NCI-H2107 treated with DMSO at 0.1 percent for 48 hours (cell line): ENCODE measurements around the gene DECR2.
A peak's percentile ranks its signal among the peaks of the same experiment; 100 is the strongest.

Experiments
- DNase-seq: peaks from one replicate; lab custom pipeline; 2025; ENCODE audit not compliant: unreplicated experiment; lab: John Stamatoyannopoulos, UW

DECR2 gene

DNA sequence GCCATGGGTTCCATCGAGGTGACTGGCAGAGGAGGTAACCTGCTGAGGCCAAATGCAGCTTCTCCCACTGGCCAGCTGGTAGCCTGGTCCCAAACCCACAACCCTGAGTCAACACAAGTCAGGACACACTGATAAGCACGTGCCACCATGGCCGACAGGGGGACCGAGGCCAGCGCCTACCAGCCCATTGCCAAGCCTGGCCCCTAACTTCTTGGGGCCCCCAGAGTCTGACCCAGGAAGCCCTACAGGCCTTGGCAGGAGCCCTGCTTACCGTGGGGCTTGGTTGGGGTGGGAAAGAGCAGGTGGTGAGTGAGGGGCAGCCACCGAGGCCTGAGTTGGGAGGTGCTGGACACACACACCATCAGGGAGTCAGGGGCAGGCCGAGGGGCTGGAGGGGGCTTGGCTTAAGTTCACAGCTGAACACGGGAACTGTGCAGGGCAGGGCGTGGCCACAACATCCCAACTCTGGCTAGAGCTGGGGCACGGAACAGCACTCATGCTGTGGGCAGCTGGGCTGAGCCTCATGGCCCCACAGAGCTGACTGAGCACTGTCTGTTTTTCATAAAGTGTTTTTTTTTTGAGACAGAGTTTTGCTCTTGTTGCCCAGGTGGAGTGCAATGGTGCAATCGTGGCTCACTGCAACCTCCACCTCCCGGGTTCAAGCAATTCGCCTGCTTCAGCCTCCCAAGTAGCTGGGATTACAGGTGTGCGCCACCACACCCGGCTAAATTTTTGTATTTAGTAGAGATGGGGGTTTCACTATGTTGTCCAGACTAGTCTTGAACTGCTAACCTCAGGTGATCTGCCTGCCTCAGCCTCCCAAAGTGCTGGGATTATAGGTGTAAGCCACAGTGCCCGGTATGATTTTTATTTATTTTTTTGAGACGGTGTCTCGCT is 36.8 kb upstream of the DECR2 start:
- no peak for DNase-seq

DNA sequence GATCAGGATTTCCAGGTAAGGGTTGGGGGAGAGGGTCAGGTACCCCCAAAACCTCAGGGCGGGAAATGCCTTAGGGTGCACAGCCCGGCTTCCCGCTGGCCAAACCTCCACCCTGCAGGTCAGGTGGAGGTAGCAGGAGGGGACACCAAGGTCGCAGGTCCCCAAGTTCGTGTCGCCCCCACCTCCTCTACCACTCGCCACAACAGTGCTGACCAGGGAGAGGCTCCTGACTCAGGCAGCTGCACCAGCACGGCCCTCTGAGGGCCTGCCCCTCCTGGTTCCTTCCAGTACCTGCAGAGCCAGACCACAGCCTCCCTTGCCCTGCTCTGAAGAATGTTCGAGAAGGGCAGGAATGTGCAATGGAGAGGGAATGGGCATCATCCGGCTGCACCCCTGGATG is 35.2 kb upstream of the DECR2 start:
- no peak for DNase-seq

DNA sequence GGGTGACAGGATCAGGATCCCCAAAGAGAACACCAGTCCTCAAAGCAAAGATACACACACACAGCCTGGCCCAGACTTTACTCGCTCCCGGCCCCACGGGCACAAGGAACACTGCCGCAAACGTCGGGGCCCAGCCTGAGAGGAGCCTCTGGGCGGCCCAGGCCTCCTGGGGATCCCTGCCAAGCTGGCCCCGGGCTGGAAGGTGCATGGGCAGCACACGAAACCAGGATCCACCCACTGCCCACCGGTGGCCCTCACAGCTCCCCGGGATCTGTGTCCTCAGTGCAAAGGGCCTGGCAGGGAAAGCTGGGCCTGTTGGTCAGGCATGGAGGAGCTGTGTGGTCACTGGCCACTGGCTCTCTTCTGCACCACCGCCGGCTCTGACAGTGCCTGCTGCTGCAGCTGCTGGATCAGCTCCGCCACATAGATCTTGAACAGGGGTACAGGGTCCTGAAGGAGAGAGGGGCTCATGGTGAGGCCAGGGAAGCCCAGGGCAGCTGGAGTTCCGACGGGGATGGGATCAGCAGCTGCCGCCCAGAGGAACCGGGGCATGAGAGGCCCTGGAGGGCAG is 34.3 kb upstream of the DECR2 start:
- no peak for DNase-seq

DNA sequence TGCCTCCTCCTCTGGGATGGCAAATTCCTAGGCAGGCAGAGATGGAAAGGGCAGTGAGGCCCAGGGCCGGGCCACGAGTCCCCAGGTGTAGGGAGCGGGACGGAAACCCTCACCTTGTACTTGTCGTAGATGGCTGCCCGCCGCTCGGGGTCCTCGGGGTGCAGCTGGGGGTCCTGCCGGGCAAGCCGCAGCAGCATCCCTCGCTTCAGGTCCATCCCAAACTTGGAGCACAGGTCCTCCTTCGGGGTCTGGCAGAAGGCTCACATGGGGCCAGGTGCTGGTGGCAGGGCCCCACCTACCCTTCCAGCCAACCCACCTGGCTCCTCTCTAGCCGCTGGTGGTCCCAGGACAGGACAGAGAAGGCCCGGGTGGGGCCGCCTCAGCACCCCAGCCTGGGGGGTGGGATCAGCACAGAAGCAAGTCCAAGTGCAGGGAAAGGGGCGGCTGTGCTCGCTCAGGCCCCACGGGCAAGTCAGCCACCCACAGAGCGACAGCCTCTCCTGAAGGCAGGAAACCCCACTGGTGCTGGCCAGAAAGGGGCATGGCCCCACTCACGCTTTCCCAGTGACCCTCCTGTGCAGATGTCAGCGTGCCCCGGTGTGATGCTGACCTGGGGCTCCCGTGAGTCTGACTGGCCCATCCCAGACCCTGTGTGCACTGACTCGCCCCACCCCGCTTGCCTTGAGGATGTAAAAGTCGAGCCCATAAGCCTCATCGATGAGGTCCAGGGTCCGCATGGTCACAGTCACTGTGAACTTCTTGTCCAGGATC is 33.1 kb upstream of the DECR2 start:
- no peak for DNase-seq

DNA sequence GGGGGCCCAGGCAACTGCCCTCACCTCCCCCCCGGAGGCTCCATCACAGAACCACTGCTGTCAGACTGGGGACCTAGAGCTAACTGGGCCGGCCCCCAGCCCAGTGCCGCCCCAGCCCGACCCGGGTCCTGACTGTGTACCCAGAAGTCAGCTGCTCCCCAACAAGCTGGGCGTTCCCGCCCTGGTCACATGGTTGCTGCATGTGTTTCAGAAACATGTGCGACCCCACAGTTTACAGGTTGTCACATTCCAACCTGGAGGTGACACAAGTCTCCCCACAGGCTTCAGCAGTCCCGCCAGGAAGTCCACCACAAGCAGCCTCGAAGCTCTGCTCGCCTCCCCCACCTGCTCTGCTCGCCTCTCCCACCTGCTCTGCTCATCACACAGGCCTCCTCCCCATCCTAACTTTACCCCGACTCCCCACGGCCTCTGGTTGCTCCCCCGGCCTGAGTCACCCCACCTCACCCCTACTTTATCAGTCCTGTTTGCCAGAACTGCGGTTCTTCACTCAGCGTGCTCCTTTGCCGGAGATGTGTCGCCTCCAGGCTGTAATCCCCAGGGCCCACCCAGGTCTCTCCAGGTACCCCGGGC is 32.3 kb upstream of the DECR2 start:
- DNase-seq = no peak

DNA sequence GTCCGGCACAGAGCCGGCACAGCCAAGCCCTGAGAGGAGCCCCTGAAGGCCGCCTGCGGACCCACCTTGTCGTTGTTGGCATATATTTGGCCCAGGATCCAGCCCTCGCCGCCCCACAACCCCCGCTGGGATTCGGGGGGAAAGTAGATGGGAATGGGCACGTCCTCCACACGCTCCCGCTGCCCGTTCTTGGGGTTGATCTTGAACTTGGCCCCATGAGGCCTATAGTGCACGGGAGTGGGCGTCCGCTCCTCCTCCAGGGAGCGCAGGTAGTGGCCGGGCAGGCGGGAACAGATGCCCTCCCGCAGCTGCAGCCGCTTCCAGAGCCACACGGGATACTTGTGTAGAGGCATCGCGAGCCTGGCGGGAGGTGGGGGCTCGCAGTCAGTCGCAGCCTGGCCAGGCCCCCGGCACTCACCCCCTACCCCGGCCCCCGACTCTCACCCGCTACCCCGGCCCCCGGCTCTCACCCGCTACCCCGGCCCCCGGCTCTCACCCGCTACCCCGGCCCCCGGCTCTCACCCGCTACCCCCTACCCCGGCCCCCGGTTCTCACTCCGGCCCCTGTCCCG is 31.7 kb upstream of the DECR2 start:
- no peak for DNase-seq

DNA sequence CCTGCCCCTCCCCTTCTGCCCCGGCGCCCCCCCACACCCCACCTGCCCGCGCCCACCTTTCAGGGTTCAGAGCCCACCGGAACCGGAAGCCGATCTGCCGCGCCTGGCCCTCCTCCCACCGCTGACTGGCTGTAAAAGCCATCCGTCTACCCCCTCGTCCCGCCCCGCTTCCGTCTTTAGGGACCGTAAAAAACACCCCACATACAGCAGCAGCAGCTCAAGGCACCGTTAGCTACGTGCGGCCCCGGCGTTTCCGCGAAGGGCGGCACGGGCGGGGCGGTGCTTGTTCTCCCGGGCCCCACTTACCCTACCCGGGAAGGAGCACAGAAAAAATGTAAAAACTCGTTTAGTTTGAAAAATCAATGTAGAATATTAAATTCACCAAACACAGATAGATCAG is 31.2 kb upstream of the DECR2 start, which contains the start of gene MRPL28:
Gene MRPL28 (minus strand): TSS at position 96 of the 400 bp plus-strand sequence. CDS start 320 bp downstream, outside the sequence.
- DNase-seq = peak; percentile 83

DNA sequence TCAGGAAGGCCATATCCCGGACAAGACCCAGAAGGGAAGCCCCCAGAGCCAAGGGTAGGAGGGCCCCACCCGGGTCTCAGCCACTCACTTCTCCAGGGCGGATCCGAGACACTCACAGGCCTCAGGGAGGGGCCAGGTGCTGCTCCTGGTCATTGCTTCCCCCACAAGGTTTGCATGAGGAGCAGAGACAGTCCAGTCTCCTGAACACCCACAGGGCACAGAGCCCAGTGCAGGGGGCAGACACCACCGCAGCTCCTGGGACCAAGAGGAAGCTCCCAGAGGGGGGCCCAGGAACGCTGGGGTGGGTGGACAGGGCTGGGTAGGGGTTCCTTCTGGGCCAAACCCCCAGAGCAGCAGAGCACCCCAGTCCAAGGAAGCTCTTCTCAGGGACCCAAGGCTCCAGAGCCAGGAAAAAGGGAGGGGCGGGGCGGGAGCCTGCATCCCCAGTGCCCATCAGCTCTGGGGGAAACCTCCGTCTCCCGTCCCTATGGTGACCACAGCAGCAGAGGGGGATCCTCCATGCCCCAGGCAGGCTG is 30.6 kb upstream of the DECR2 start:
- no peak for DNase-seq

DNA sequence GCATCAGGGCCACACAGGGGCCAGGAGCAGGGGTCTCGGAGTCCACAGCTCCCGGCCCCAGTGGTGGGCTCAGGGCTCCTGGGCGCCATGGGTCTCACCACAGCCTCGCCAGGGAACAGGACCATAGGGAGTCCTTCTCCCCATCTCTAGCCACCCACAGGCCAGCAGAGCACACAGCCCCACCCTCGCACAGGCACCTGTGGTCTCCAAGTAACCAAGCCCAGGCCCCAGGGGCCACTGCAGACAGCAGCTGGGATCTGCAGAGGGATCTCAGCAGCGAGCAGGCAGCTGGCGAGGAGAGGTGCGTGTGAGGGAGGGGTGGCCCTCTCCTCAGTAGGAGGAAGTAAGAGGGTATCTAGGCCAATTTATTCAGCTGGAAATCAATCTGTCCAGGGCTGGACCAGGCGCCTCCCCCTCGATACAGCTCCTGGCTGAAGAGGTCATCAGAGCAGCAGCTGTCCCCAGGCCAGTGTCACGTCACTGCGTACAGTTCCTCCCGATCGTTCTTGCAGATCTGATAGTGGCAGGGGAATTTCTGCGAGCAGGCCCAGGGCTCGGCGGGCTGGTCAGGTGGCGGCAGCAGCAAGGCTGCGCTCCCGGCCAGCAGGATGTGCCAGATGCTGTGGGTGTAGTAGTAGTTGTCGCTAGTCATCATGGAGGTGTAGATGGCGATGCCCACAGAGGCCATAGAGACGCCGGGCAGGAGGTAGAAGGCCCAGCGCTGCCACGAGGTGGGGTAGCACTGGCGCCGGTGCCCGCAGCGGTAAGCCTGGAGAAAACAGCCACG is 30.0 kb upstream of the DECR2 start:
- DNase-seq = peak; percentile 77

DNA sequence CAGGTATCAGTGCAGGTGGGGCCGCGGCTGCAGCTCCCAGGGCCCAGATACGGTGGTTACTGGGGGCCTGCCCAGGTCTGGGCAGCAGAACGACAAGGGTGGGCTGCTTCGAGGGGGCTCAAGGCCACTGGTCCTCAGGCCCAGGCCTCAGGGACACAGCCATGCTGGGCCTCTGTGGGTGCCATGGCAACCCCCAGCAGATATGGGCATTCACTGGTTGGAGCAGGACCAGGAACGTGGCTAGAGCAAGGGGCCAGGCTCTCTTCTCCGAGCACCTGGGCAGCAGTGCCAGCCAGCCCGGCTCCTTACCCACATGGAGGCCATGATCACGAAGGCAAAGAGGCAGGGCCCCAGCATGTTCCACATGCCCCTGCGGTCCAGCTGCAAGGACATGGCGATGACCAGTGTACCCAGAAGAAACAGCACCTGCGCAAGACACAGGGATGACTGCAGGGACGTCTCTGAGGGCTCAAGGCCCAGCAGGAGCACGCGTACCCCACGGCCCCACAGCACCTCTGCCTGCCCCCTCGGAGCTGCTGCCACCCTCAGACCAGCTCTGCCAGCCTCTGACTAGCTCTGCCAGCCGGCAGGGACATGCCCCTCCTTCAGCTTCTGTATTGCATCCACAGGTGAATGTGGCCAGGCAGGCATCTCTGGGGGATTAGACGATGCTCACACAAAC is 29.2 kb upstream of the DECR2 start:
- DNase-seq = no peak

DNA sequence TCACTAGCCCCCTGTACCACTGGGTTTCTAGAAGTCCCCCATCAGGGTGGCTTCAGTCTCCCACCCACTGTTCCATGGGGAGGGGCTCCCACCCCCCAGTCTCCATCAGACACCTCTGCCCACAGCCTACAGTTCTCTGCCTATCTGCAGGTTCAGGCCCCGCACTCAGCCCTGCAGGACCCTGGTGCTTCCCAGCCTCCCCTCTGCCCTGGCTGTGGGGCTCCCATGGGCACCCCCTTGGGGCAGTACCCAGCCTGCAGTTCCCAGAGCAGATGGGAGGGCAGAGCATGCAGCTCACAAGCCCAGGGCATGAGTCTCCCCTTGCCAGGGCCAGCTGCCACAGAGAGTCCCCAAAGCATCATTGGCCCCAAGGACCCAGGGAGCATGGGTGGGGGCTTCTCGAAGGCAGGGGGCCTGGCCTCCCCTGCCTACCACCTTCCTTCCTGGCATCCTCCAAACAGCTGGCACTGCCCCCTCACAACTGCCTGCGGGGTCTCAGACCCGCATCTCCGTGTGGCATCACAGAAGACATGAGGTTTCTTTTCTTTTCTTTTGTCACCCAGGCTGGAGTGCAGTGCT is 28.6 kb upstream of the DECR2 start:
- no peak for DNase-seq

DNA sequence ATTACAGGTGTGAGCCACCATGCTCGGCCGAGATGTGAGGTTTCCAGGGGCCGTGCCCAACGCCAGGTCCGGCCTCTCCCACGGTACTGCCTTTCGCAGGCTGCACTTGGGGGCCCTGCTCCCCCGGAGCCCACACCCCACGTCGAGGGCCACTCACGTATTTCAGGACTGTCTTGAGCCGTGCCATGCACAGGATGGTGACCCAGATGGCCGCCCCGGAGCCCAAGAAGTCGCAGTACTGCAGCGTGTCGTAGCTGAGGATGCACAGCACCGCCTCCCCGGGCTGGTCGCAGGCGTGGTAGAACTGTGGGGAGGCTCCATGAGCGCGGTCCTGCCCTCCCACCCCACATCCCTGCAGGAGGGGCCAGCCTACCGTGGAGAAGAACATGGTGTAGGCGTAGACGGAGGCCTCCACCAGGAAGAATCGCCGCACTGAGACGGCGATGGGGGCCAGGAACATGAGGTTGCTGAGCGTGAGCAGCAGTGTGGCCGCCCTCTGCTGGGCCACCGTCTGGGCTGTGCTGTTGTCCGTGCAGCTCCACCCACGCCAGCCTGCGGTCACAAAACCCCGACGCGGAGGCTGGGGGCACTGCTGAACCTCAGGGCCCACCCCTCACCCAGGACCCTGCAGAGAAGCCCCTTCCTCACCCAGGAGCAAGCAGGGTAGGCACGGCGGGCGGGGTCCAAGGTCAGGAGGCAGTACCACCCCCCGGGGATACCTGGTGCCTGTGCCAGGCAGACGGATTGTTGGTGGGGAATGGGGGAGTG is 27.7 kb upstream of the DECR2 start:
- no peak for DNase-seq

DNA sequence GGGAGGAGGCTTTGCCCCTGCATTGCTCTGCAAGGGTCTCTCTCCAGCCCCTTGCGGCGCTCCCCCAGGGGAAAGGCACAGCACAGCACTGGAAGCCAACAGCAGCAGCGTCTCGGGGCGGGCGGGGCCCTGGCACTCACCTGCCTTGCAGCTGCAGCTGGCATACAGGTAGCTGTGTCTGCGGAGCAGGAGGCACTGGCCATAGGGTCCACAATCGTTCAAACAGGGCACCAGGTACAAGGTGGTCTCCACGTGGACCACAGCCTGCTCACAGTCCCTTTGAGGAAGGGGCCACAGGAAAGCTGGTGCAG is 27.1 kb upstream of the DECR2 start:
- no peak for DNase-seq

DNA sequence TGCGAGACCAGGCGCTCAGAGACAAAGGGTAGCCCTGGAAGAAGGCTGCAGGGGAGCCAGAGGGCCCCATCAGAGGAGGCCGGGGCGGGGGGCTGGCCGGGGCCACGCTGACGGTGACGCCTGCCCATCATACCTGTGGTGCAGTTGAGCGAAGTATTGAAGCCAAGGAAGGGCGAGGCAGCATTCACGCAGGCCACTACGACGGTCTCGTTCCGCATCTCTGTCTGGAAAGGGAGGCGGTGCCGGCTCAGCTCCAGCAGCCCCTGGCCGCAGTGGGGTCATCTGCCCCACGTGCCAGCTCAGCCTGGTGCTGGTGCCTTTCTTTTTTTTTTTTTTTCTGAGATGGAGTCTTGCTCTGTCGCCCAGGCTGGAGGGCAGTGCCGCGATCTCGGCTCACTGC is 26.5 kb upstream of the DECR2 start:
- no peak for DNase-seq

DNA sequence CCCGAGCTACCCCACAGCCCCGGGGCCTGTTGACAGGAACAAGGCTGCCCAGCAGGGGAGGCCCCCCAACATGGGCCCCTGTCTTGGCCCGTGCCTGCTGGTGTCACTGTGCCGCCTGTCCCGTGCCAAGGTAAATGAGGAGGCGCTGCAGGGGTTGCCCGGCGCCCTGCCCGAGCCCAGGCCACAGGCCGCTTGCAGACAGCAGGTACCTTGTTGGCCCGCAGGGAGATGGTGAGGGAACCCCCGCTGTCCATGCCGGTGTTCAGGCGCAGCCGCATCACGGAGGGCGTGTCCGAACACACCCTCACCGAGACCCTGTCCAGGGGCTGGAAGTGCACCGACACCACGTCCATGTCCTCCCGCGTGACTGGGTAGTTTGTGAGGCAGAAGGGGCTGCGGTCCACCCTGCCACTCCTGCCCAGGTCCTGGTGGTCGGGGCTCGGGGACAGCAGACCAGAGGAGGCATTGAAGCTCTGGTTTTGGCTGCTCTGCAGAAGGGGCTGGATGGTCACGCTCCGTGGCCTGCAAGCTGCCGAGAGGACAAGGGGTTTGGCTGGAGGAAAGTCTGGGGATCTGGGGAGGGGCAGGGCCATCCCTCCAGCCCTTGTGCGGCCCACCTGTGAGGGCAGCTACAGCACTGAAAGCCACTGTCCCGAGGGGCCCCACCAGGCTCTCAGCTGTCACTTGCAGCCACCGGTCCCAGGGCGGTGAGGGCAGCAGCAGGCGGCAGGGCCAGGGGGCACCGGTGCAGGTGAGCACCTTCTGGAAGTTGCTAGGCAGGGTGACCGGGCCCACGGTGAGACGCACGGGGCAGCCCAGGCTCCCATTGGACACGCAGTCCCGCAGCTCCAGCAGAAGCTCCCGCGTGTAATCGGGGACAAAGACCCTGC is 25.5 kb upstream of the DECR2 start:
- DNase-seq = no peak

DNA sequence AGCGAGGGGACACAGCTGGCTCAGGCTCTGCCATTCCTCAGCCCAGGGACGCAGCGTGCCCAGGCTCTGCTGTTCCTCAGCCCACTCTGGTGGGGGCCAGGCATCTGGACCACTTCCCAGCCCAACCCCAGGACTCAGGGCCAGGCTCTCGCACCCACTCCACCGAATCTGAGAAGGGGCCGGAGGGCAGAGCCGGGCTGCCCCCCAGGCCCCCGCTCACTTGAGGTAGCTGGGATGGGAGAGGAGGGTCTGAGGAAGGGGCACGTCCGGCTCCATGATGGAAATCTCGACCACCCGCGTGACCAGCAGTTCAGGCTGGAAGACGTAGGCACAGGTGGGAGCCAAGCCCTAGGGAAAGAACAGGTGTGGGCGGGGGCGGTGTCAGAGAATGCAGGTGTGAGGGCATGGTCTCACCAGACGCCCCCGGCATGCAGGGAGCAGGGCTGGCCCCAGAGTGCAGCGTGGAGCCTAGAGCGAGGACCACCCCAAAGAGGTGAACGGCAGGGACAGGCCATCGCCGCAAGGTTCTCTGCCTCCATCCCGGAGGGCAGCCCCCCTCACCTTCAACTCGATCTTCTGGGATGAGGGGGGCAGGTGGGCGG is 24.8 kb upstream of the DECR2 start:
- no peak for DNase-seq

DNA sequence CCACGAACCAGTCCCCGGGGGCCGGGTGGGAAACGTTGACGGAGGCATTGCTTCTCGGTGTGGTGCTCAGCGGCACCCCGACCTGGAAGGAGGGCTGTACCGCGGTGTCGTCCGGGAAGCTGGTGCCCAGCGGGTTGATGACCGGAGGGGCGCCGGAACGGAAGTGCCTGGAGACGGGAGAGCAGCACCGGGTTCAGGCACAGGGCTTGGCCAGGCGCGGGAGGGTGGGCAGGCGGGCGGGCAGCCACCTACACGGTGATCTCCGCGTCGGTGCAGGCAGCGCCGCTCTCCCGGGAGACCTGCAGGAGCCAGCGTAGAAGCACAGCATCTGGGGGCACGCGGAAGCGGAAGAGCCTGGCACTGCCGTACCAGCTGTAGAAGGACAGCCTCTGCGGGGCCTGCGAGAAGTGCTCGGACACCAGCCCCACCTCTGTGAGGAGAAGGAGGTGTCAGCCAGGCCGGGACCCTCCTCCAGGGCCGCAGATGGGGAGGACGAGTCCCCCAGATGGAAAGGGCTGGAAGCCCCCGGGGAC is 24.2 kb upstream of the DECR2 start:
- DNase-seq = no peak
